GM18868 (cell line): ENCODE results near the gene NLN.
"Not testable (repeated sequence)": the region's sequence is repeated elsewhere in the genome, so short reads cannot be mapped to it uniquely, and the experiment has no call there.

Experiments used
- ATAC-seq: cut with Tn5 transposase; IDR thresholded peaks from one replicate; pipeline ENCODE4 v1.9.1; 2021; ENCODE audit warnings: mild to moderate bottlenecking, moderate library complexity; ENCODE audit not compliant: unreplicated experiment

The NLN gene

GRCh38 chr5:65866837-65867521 lies 145.0 kb downstream of the NLN start:
- no peak for ATAC-seq

- ATAC-seq = no peak
Measured at GRCh38 chr5:65867542-65868195, 145.7 kb downstream of the NLN start.

GRCh38 chr5:65868509-65868908 lies 146.5 kb downstream of the NLN start:
- no peak for ATAC-seq

- no peak for ATAC-seq
Measured at GRCh38 chr5:65871182-65871581, 149.2 kb downstream of the NLN start.

DNA sequence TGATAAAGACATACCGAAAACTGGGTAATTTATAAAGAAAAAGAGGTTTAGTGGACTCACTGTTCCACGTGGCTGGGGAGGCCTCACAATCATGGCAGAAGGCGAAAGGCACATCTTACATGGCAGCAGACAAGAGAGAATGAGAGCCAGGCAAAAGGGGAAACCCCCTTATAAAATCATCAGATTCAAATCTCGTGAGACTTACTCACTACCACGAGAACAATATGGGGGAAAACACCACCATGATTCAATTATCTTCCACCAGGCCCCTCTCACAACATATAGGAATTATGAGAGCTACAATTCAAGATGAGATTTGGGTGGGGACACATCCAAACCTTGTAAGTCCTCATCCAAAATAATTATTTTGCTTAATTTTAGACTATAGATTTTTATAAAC lies 149.8 kb downstream of the NLN start:
- not testable (repeated sequence) for ATAC-seq

DNA sequence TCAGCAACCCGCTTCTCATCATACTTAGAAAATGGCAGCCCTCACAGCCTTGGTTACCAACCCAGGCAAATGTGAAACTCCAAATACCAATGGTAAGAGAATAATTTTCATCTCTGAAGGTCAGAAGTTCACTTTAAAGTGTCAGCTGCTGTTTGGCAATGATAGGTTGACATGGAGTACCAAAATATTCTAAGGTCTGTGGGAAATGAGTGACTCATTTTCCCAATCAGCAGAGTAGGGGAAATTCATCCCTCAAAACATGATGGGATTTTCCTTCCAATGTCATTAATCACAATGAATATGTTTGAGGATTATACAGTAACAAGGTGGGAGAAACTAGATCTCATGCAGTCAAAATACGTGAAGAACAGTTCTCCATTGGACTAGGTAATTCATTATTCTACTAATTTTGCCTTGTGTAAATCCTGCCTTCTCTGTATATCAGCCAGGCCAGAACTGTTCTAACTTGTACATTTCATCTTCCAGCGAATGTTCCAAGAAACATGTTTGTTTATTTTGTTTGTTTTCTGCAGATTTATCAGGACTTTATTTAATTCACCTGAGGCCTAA lies 151.3 kb downstream of the NLN start:
- no peak for ATAC-seq

GRCh38 chr5:65874241-65874640 lies 152.2 kb downstream of the NLN start:
- ATAC-seq = no peak

DNA sequence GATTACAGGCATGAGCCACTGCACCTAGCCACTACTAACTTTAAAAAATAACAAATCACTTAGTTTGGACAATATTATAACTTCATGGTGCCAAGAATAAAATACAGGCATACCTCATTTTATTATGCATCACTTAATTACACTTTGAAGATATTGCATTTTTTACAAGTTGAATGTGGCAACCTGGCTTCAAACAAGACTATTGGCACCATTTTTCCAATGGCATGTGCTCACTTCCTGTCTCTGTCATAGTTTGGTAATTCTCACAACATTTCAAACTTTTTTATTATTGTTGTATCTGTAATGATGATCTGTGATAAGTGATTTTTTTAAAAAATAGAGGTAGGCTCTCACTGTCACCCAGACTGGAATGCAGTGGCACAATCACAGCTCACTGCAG lies 154.5 kb downstream of the NLN start:
- no peak for ATAC-seq

DNA sequence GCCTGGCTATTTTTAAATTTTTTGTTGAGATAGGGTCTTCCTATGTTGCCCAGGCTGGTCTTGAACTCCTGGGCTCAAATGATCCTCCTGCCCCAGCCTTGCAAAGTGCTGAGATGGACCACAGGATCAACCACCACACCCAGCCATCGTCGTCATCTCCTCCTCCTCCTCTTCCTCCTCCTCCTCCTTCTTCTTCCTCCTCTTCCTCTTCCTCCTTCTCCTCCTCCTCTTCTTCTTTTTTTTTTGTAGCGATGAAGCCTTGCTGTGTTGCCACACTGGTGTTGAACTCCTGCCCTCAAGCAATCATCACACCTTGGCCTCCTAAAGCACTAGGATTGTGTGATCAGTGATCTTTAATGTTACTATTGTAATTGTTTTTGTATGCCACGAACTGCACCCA lies 155.0 kb downstream of the NLN start:
- no peak for ATAC-seq
